Gastrocnemius medialis (tissue), 4 donors: Measurements from ENCODE around the gene ERVMER34-1.

Experiments used
- POLR2A ChIP-seq, 2 donors: fragments of 450-650 bp; IDR thresholded peaks; one replicate each; pipeline ENCODE4 v1.6.1; 2017; ENCODE audit warnings: antibody characterized with exemption in 2 of 2, mild to moderate bottlenecking in 2 of 2, moderate library complexity in 2 of 2
- TF ChIP-seq, protein P1 (sequence below), 5 experiments: fragments of 450-650 bp in 3 of 5; fragments of 200-600 bp in 2 of 5; sonication (generic) in 2 of 5; IDR thresholded peaks in 4 of 5; conservative IDR thresholded peaks in 1 of 5; 1 replicate in 4 of 5; 2 replicates in 1 of 5; pipeline ENCODE4 v1.5.1; 2016 to 2019; ENCODE audit warnings: antibody characterized with exemption in 5 of 5, mild to moderate bottlenecking in 3 of 5, moderate library complexity in 3 of 5

- TF ChIP-seq, protein P1, sequence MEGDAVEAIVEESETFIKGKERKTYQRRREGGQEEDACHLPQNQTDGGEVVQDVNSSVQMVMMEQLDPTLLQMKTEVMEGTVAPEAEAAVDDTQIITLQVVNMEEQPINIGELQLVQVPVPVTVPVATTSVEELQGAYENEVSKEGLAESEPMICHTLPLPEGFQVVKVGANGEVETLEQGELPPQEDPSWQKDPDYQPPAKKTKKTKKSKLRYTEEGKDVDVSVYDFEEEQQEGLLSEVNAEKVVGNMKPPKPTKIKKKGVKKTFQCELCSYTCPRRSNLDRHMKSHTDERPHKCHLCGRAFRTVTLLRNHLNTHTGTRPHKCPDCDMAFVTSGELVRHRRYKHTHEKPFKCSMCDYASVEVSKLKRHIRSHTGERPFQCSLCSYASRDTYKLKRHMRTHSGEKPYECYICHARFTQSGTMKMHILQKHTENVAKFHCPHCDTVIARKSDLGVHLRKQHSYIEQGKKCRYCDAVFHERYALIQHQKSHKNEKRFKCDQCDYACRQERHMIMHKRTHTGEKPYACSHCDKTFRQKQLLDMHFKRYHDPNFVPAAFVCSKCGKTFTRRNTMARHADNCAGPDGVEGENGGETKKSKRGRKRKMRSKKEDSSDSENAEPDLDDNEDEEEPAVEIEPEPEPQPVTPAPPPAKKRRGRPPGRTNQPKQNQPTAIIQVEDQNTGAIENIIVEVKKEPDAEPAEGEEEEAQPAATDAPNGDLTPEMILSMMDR (IDR thresholded peaks at IDR 0.05 in 4 of 5, conservative IDR thresholded peaks at IDR 0.05 in 1 of 5): no peak
- TF ChIP-seq POLR2A (IDR thresholded peaks at IDR 0.05): no peak
Measured at GRCh38 chr4:52715914-52716313, 35.3 kb downstream of the ERVMER34-1 start.
